KOPT-K1 (cell line): ENCODE measurements around the gene LDHAL6B.

Experiments used
- H3K27ac ChIP-seq: fragments of 200-600 bp; sonication (generic); 2 replicates; pipeline ENCODE4 v1.5.1; 2016; ENCODE audit warnings: antibody characterized with exemption, mild to moderate bottlenecking, low read depth, low read length; ENCODE audit not compliant: poor library complexity, severe bottlenecking
- H3K36me3 ChIP-seq: fragments of 200-600 bp; sonication (generic); 2 replicates; pipeline ENCODE4 v1.5.1; 2017; ENCODE audit warnings: antibody characterized with exemption, mild to moderate bottlenecking, low read length, moderate library complexity; ENCODE audit not compliant: insufficient read depth
- H3K9me3 ChIP-seq: fragments of 200-600 bp; sonication (generic); 2 replicates; pipeline ENCODE4 v1.5.1; 2017; ENCODE audit warnings: antibody characterized with exemption, low read length, mild to moderate bottlenecking; ENCODE audit not compliant: insufficient read depth, poor library complexity, severe bottlenecking

The LDHAL6B gene

DNA sequence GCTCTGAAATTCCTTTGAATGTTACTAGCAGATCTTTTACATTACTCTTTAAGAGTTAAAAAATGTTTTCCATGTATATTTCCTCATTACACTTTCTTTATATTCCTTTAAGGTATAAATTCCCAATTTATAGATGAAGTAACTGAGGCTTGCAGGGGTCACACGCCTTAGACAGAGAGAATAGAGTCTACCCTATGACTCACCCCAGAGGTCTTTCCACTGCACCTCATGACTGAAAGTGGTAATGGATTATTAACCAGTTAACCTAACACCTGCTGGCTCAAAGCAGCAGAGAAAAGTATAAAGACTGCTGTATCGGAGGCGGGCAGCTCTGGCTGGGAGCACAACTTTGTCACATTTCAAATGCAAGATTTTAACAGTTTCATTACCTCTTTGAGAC lies 37.7 kb downstream of the LDHAL6B start:
- H3K9me3 ChIP-seq: no peaks in the 10 kb centered on the region
- H3K27ac ChIP-seq: no peak overlapping the region
- H3K36me3 ChIP-seq: no peaks in the 10 kb centered on the region

DNA sequence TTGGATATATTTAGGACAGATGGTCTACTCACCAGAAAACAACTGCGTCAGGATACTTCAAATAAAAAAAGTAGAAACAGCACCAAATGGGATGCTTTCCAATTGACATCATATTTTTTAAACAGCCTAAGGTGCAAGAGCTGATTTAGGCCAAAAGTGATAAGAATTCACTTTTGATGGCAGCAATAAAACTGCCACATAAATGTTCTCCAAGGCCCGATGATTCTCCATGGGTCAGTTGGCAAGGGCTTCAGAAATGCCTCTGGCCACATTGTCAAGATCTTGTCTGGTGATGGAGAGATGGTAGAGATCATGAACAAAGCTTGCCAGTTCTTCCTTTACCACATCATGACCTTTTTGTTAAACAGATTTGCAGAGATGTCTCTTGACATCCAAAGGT lies 38.9 kb downstream of the LDHAL6B start:
- no peak overlapping the region for H3K27ac ChIP-seq
- no peaks in the 10 kb centered on the region for H3K36me3 ChIP-seq
- H3K9me3 ChIP-seq: no peaks in the 10 kb centered on the region

DNA sequence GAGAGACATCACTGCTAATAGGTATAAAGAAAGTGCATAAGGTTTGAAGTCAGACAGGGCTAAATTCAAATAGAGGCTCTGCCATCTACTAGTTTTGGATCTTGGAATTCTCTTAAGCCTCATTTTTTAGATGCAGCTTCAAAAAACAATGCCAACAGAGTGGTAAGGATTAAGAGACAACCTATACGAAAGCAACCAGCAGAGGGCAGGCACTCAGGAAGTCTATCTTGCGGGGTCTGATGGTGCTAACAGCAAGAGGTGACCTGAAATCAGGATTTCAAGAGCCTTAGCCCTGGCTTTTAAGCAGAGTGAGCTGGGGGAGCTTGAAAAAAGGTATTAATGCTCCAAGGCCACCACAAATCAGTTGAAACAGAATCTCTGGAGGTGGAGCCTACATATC lies 40.7 kb downstream of the LDHAL6B start:
- no peaks in the 10 kb centered on the region for H3K36me3 ChIP-seq
- no peaks in the 10 kb centered on the region for H3K9me3 ChIP-seq
- no peak overlapping the region for H3K27ac ChIP-seq

DNA sequence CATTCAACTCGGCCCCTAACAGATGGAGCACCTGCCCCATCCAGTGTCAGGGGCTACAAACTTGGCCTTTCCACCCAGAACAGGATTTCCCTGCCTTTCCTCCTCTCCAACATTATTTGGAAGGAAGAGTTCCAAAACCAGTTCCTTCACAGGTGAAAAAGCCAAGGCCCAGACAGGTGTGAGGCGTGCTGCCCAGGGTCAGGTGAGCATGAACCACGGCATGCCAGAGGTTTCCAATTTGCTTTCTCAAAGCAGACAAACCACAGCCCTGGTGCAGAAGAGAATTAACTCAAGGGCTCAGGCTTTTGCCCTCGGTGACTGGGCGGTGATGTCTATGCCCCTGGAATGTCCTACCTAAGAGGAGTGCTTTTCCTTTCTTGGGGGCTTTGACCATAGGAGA lies 43.2 kb downstream of the LDHAL6B start:
- no peak overlapping the region for H3K27ac ChIP-seq
- H3K9me3 ChIP-seq: no peaks in the 10 kb centered on the region
- no peaks in the 10 kb centered on the region for H3K36me3 ChIP-seq

DNA sequence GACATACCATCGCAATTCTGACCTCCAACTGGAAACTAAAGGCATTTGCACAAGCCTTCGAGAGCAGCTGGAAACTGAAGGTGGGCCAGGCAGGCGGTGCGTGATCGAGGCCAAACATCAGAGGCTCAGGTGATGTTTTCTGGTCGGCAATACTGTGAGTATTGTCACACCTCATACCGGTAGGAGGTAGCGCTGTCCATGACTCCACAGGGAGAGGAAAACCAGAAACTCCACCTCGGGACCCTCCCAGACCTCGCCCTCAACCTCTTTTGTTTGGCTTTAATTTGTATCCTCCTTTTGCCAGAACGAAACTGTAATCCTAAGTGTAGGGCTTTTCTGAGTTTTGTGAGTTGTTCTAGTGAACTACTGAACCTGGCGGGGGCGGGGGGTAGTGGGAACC lies 43.6 kb downstream of the LDHAL6B start:
- Histone ChIP-seq H3K9me3 (no peaks in the 10 kb centered on the region), H3K36me3 (no peaks in the 10 kb centered on the region), H3K27ac (no peak overlapping the region)

DNA sequence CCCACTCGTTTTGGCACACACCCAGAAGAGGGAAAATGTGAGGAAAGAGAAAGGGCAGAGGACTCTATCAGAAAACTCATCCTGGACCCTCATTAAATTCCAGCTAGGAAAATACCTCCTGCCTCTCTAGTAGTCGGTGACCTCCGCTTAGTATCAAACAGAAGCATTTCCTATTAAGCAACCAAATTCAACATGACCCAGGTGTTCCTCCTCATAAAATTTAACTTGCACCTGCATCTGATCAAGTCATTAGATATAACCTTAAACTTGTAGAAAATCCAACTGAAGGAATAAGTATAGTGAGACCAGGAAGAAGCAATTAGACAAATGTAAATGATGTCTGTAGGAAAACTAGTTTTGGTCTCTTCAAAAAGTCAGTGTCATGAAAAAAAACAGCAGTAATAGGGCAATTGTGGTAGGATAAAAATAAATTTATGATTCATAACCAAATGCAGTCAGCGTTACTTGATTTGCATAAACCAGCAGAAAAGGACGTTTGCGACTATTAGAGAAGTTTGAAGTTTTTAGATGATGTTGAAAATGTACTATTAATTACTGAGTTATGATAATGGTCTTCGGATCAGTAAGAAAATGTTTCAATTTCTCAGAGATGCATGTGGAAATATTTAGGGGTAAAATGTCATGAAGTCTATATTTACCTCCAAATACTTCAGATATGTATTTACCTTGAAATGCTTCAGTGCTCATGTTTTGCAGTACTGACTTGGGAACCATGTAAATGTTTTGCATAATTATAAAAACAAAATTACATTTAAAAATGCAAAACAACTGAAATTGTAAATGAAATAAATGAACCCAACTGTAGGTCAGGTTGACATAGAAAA lies 44.6 kb downstream of the LDHAL6B start:
- H3K27ac ChIP-seq: no peak overlapping the region
- H3K36me3 ChIP-seq: no peaks in the 10 kb centered on the region
- H3K9me3 ChIP-seq: no peaks in the 10 kb centered on the region

DNA sequence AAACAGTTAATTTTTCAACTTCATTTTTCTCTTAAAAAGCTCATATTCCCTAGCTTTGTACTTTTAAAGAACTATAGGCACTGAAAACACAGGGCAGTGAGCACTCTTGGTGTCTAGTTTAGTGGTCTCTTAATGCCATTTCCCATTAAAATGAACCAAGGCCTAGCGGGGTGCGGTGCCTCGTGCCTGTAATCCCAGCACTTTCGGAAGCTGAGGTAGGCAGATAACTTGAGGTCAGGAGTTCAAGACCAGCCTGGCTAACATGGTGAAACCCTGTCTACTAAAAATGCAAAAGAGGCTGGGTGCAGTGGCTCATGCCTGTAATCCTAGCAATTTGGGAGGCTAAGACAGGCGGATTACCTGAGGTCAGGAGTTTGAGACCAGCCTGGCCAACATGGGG lies 45.5 kb downstream of the LDHAL6B start:
- Histone ChIP-seq H3K9me3 (no peaks in the 10 kb centered on the region), H3K36me3 (no peaks in the 10 kb centered on the region), H3K27ac (no peak overlapping the region)

DNA sequence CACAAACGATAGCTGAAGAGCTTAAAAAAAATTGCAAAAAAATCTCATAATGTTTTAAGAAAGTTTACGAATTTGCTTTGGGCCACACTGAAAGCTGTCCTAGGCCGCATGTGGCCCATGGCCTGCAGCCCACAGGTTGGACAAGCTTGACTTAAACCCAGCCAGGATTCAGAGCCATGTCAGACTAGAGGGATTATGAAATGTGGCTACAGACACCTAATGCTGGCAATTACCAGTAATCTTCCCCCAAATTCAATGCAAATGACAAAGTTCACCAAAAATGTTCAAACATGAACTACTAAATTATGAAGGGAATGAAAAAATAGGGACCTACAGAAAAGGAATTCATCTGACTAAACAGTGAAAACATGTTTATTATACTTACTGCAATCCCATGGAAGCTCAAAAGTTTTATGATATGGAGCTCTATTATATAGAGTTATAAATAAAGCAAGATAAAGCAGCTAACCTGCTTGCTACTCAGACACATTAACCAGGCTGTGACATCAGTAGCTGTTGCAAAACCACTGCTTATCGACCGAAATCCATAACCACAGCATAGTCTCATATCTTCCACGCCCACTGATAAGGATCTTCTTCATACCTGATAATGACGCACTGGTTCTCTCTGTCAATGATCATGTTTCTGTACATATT lies 49.2 kb downstream of the LDHAL6B start:
- Histone ChIP-seq H3K27ac (no peak overlapping the region), H3K36me3 (no peaks in the 10 kb centered on the region), H3K9me3 (no peaks in the 10 kb centered on the region)

DNA sequence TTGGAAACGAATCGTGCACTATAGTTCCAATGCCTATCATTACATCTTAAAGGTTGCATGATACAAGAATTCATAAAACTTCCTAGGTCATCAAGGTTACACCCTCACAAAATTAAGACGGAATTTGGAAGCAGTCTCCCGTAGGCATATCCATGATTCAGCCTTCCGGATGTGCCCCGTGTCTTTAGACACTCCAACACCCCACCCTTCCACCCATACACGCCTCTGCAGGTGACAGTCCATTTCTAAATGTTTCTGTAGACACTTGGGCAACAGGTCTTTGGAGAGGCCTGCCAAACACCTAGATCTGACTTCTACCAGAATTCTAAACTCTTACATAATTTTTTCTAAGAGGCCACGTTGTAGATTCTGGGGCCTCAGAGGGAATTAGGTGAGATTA lies 49.8 kb downstream of the LDHAL6B start:
- Histone ChIP-seq H3K27ac (no peak overlapping the region), H3K9me3 (no peaks in the 10 kb centered on the region), H3K36me3 (no peaks in the 10 kb centered on the region)

DNA sequence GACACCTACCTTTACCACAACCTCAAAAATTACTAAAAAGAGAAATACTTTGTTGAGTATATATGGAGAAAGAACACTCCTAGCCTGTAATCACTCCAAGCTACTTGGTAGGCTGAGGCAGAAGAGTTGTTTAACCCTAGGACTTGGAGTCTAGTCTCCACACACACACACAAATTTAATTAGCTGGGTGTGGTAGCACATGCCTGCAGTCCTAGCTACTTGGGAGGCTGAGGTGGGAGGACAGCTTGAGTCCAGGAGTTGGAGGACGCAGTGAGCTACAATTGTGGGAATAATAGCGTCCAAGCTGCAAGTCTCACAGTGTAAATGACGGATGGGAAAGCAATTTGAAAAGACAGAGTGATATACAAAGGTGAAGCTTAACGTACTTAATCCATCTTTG lies 50.5 kb downstream of the LDHAL6B start:
- Histone ChIP-seq H3K27ac (no peak overlapping the region), H3K36me3 (no peaks in the 10 kb centered on the region), H3K9me3 (no peaks in the 10 kb centered on the region)
